Activated T-helper 17 cell treated with anti-CD3 and anti-CD28 coated beads, Interleukin-2, amount 50 U/mL, for 72 hours (primary cell): Measurements from ENCODE around the gene ATG7. TPM values are rescaled to one million over a fixed set of nuclear protein-coding genes. Genes with fewer than 3 reads are reported as not detected.

ENCODE experiments used
- ATAC-seq: fragments of 150-1000 bp; cut with Tn5 transposase; replicated peaks from 2 replicates; pipeline ENCODE4 v1.10.0; 2021; ENCODE audit warnings: mild to moderate bottlenecking, moderate library complexity
- H3K27ac Mint-ChIP-seq: one replicate; pipeline ENCODE4 v1.8.0; 2022; ENCODE audit warnings: mixed read lengths
- H3K27me3 Mint-ChIP-seq: one replicate; pipeline ENCODE4 v1.8.0; 2022; ENCODE audit warnings: mixed read lengths
- H3K36me3 Mint-ChIP-seq: one replicate; pipeline ENCODE4 v1.8.0; 2022; ENCODE audit warnings: low read depth, mild to moderate bottlenecking, mixed read lengths
- H3K4me1 Mint-ChIP-seq: one replicate; pipeline ENCODE4 v1.8.0; 2022; ENCODE audit warnings: mixed read lengths
- H3K4me3 Mint-ChIP-seq: one replicate; pipeline ENCODE4 v1.8.0; 2022; ENCODE audit warnings: mild to moderate bottlenecking, mixed read lengths
- H3K9me3 Mint-ChIP-seq: one replicate; pipeline ENCODE4 v1.8.0; 2022; ENCODE audit warnings: mixed read lengths
- total RNA-seq, 2 donors: library from RNA; stranded (reverse); gene quantifications; one replicate each; pipeline ENCODE4 v1.2.3, GENCODE V29; 2022

Gene ATG7
- total RNA-seq, 2 donors from 2014 or later, result 34.6 to 37.7 TPM

- H3K4me3 Mint-ChIP-seq, result no peak overlapping the region
- H3K36me3 Mint-ChIP-seq, result peaks cover 51% of the 10 kb centered on the region
- ATAC-seq, result no peak
- no peaks in the 10 kb centered on the region for H3K9me3 Mint-ChIP-seq
- no peak overlapping the region for H3K27ac Mint-ChIP-seq
- H3K27me3 Mint-ChIP-seq, result no peaks in the 10 kb centered on the region
- peaks cover 3% of the 10 kb centered on the region for H3K4me1 Mint-ChIP-seq
These were observed 99.5 kb downstream of the ATG7 start for GRCh38 chr3:11371747-11372146.

DNA sequence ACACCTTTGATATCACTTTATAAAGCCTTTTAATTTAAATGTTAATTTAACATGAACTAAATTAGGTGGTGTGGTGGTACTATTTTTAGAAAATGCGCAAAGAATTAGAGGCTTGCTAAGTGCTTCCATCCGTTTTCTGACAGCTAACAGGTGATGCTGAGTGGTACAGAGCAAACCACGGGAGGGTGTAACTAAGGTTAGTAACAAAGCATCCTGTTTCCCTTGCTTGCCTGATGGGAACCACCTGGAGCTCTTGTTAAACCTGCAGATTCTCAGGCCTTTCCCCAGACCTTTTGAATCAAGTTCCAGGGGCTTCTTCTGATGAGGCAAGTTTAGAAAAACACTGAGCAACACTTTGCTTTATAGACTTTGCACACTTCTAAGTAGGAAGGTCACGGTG, 101.0 kb downstream of the ATG7 start:
- Mint-ChIP-seq H3K27me3 (no peaks in the 10 kb centered on the region), H3K4me3 (no peak overlapping the region), H3K36me3 (peaks cover 36% of the 10 kb centered on the region), H3K9me3 (no peaks in the 10 kb centered on the region), H3K27ac (no peak overlapping the region), H3K4me1 (peaks cover 3% of the 10 kb centered on the region)
- no peak for ATAC-seq

DNA sequence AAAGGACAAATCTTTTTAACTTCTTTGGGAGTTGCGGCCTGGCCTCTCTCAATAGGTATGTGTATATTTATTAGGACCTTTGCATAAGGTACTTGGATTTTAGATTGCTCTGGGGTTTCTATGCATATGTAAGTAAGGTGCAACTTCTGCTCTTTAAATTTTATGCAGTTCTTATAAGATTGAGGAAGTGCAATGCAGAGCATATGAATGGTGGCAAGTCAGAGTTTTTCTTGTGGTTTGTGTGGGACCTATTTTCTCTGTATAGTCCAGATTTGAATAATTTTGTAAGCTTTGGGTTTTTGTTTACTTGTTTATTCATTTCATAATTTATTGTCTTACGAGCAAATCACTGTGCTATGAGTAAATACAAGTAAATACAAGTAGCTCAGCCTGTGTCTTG, 101.5 kb downstream of the ATG7 start:
- peaks cover 3% of the 10 kb centered on the region for H3K4me1 Mint-ChIP-seq
- peaks cover 36% of the 10 kb centered on the region for H3K36me3 Mint-ChIP-seq
- H3K27me3 Mint-ChIP-seq, result no peaks in the 10 kb centered on the region
- ATAC-seq, result no peak
- H3K9me3 Mint-ChIP-seq, result no peaks in the 10 kb centered on the region
- no peak overlapping the region for H3K4me3 Mint-ChIP-seq
- H3K27ac Mint-ChIP-seq, result no peak overlapping the region

DNA sequence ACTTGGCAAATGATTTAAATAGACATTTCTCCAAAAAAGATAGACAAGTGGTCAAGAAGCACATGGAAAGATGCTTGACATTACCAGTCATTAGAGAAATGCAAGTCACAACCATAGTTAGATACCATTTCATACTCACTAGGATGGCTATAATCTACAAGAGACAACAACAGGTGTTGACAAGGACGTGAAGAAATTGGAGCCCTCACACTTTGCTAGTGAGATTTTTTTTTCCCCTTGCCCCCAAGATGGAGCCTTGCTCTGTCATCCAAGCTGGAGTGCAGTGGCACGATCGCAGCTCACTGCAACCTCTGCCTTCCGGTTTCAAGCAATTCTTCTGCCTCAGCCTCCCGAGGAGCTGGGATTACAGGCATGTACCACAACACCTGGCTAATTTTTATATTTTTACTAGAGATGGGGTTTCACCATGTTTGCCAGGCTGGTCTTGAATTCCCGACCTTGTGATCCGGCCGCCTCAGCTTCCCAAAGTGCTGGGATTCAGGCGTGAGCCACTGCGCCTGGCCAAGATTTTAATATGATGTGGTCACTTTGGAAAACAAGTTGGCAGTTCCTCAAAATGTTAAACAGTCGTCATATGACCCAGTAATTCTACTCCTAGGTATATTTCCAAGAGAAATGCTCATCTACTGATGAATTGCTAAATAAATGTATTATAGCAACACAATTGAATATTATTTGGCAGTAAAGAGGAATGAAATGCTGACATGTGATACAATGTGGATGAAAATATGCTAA, 103.3 kb downstream of the ATG7 start:
- ATAC-seq, result no peak
- H3K27ac Mint-ChIP-seq, result peak overlapping the region; percentile 42
- H3K4me3 Mint-ChIP-seq, result no peak overlapping the region
- H3K36me3 Mint-ChIP-seq, result peaks cover 41% of the 10 kb centered on the region
- peaks cover 3% of the 10 kb centered on the region for H3K4me1 Mint-ChIP-seq
- H3K9me3 Mint-ChIP-seq, result no peaks in the 10 kb centered on the region
- H3K27me3 Mint-ChIP-seq, result no peaks in the 10 kb centered on the region

DNA sequence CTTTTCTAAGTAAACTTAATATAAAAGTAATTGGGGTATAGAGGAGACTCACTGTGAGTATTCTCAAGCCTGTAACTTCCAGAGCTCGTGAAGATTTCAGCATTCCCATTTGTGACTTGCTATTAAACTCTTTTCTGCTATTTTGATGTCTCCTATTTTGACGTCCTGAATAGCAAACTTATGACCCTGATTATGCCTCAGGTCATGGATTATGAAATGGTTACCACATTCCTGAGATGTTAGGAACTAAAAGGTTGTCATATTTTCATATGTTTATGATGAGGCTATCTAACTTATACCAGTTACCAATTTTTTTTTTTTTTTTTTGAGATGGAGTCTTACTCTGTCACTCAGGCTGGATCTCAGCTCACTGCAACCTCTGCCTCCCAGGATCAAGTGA, 105.5 kb downstream of the ATG7 start:
- ATAC-seq, result no peak
- no peak overlapping the region for H3K4me3 Mint-ChIP-seq
- H3K4me1 Mint-ChIP-seq, result peaks cover 3% of the 10 kb centered on the region
- H3K9me3 Mint-ChIP-seq, result no peaks in the 10 kb centered on the region
- H3K27me3 Mint-ChIP-seq, result no peaks in the 10 kb centered on the region
- H3K27ac Mint-ChIP-seq, result no peak overlapping the region
- H3K36me3 Mint-ChIP-seq, result peaks cover 47% of the 10 kb centered on the region

DNA sequence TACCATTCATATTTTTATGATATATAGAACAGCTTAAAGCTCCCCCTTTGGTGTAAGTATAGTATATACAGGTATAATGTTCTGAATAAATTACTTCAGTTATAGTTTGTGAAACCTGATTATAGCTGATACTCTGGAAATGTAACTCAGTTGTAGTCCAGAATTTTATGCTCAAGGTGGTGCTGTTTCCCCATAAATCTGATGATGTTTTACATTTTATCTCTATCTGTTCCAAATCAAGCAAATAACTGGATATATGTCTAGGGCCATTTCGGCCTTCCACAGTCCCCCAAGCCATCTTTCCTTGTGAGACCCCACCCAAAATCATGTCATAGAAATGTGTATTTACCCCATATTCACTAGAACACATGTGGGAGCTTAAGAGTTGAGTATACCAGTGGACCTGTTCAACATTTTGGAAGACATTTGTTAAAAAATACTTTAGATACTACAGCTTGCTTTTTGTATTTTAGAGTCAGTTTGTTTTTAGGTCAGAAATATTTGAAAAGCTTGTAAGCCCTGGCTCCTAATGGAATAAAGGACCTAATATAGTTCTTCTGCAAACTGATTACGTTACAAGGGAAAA, 107.1 kb downstream of the ATG7 start:
- peak; percentile 21 for ATAC-seq
- Mint-ChIP-seq H3K9me3 (no peaks in the 10 kb centered on the region), H3K27me3 (no peaks in the 10 kb centered on the region), H3K4me1 (peaks cover 3% of the 10 kb centered on the region), H3K4me3 (no peak overlapping the region), H3K36me3 (peaks cover 51% of the 10 kb centered on the region), H3K27ac (peak overlapping the region; percentile 19)

GRCh38 chr3:11379824-11380701, 107.9 kb downstream of the ATG7 start:
- Mint-ChIP-seq H3K4me3 (no peak overlapping the region), H3K9me3 (no peaks in the 10 kb centered on the region), H3K27me3 (no peaks in the 10 kb centered on the region), H3K36me3 (peaks cover 47% of the 10 kb centered on the region), H3K4me1 (peaks cover 3% of the 10 kb centered on the region), H3K27ac (no peak overlapping the region)
- ATAC-seq, result no peak

DNA sequence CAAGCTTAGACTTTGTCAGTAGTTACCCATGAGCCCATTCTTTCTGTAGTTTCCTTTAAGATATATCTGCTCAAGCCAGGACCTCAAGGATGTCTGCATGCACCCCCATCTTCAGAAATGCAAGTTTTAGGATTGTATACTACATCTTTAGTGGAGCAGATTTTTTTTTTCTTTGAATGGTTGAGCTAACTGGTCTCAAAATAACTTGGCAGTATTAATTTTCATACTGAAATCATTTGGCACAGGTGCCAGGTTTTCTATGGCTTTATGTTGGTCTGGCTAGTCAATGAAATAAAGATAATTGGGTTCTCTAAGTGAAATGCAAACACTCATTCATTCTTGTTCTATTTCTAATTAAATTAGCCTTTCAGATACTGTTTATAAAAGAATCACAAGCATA, 108.9 kb downstream of the ATG7 start:
- no peak for ATAC-seq
- Mint-ChIP-seq H3K9me3 (no peaks in the 10 kb centered on the region), H3K27me3 (no peaks in the 10 kb centered on the region), H3K4me3 (no peak overlapping the region), H3K36me3 (peaks cover 47% of the 10 kb centered on the region), H3K4me1 (peaks cover 3% of the 10 kb centered on the region), H3K27ac (no peak overlapping the region)

GRCh38 chr3:11381563-11381962, 109.4 kb downstream of the ATG7 start:
- Mint-ChIP-seq H3K9me3 (no peaks in the 10 kb centered on the region), H3K36me3 (peaks cover 47% of the 10 kb centered on the region), H3K4me3 (no peak overlapping the region), H3K4me1 (no peaks in the 10 kb centered on the region), H3K27ac (no peak overlapping the region), H3K27me3 (no peaks in the 10 kb centered on the region)
- ATAC-seq, result no peak

DNA sequence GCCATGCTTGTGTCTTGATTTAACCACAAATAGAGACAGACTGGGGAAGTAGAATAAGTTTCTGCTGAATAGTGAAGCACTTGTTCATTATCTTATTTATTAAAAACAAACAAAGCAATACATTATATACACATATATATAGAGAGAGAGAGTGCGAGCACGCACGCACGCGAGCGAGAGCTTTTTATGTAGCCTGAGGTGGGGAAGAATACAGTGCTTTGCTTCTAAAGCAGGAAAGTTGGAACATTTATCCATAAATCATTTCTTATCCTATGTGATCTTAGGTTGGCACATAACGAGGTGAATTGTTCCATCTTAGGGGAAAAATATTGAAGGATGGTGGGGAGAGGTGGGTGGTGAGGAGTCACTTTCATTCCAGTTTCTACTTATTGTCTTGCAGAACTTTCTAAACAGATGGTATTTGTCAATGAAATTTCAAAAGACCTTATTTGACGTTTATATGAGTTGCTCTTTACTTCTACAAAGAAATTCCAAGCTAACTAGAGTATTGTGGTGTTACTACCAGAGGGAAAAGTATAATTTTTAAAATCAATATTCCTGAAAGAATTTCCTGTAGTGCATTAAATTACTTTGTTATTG, 110.0 kb downstream of the ATG7 start:
- Mint-ChIP-seq H3K4me1 (no peaks in the 10 kb centered on the region), H3K4me3 (no peak overlapping the region)
- ATAC-seq, result no peak

DNA sequence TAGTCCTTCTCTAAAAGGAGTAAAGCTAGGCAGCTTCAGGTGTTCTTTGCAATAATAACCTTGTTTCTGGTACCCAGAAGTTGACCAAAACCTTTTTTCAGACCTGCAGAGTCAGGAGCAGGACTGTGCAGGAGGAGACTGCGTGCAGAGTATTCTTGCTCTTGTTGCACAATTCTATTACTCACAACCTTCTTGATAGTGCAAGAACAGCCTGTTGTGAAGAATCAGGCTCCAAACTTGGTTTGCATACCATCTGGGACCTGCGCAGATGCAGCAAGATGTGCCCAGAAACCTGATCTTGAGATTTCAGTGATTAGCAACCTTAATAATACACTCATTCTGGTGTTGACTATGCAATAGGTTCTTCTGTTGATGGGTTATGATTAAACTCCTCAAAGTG, 111.9 kb downstream of the ATG7 start:
- Mint-ChIP-seq H3K9me3 (no peaks in the 10 kb centered on the region), H3K4me1 (no peaks in the 10 kb centered on the region), H3K27me3 (no peaks in the 10 kb centered on the region), H3K4me3 (no peak overlapping the region), H3K36me3 (peaks cover 41% of the 10 kb centered on the region), H3K27ac (no peak overlapping the region)
- ATAC-seq, result no peak

More for the DNA sequence above, 110.0 kb downstream of the ATG7 start:
- Mint-ChIP-seq H3K27ac (no peak overlapping the region), H3K27me3 (no peaks in the 10 kb centered on the region), H3K36me3 (peaks cover 47% of the 10 kb centered on the region), H3K9me3 (no peaks in the 10 kb centered on the region)

- H3K36me3 Mint-ChIP-seq, result peaks cover 37% of the 10 kb centered on the region
- H3K4me1 Mint-ChIP-seq, result peaks cover 9% of the 10 kb centered on the region
- no peaks in the 10 kb centered on the region for H3K27me3 Mint-ChIP-seq
- H3K27ac Mint-ChIP-seq, result no peak overlapping the region
- ATAC-seq, result no peak
- no peak overlapping the region for H3K4me3 Mint-ChIP-seq
- no peaks in the 10 kb centered on the region for H3K9me3 Mint-ChIP-seq
These were observed 113.1 kb downstream of the ATG7 start for GRCh38 chr3:11385326-11385725.

DNA sequence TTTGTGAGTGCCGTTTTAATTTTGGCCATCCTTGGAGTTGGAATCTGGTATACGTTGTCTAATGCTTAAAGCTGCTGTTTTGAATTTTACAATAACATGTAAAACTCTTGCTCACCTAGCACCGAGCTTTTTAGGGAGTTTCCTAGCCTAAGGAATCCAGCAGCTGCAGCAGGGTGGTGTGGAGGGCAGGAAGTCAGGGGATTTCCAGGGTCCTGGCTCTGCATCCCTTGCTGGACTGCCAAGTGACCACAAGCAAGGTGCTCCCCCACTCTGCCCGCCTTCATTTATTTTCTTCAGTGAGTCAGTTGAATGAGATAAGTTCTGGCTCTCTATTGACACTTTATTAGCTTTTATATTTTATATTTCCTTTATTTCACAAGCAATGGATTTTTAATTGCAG, 113.7 kb downstream of the ATG7 start:
- Mint-ChIP-seq H3K27me3 (no peaks in the 10 kb centered on the region), H3K36me3 (peaks cover 37% of the 10 kb centered on the region), H3K4me3 (no peak overlapping the region)

DNA sequence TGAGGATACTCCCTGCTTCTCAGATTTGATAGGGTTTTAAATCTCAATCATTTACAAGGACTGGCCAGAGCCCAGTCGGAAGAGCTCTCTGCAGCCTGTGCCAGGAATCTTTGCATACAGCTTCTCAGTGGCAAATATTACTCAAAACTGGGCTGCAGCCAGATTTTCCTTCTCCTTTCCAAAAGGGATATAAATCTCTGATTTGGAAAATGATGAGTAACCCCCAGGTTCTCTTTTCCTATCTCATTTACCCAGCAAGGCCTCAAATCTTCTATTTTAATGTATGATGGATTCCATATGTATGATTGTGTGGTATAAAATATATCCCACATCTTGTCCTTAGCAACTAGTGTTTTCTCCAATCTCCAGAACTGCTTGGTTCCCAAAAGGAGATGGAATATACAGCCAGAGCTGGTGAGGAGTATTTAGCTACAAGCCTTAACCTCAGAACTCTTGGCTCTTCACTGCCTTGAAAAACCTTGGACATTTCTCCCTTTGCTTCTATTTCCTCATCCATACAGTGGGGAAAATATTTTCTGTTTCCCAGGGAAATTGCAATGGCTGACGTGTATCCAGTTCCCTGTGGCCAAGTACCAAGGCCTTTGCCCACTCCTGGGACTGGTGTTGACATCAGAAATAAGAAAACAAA, 114.4 kb downstream of the ATG7 start:
- ATAC-seq, result no peak
- H3K4me3 Mint-ChIP-seq, result no peak overlapping the region
- peaks cover 15% of the 10 kb centered on the region for H3K4me1 Mint-ChIP-seq
- H3K9me3 Mint-ChIP-seq, result no peaks in the 10 kb centered on the region
- no peak overlapping the region for H3K27ac Mint-ChIP-seq
- peaks cover 35% of the 10 kb centered on the region for H3K36me3 Mint-ChIP-seq
- no peaks in the 10 kb centered on the region for H3K27me3 Mint-ChIP-seq

More for the DNA sequence above, 113.7 kb downstream of the ATG7 start:
- Mint-ChIP-seq H3K27ac (no peak overlapping the region), H3K9me3 (no peaks in the 10 kb centered on the region), H3K4me1 (peaks cover 14% of the 10 kb centered on the region)
- ATAC-seq, result no peak
